GM18508 (cell line): ENCODE results near the gene CYP17A1.
"Not testable (repeated sequence)": the region's sequence is repeated elsewhere in the genome, so short reads cannot be mapped to it uniquely, and the experiment has no call there.

Source experiments
- ATAC-seq: cut with Tn5 transposase; IDR thresholded peaks from one replicate; pipeline ENCODE4 v1.9.1; 2021; ENCODE audit warnings: moderate number of reproducible peaks; ENCODE audit not compliant: insufficient read depth, unreplicated experiment

CYP17A1 gene

GRCh38 chr10:102837230-102837721 is at the start of gene CYP17A1:
Gene CYP17A1 (minus strand): TSS chr10:102837413. CDS start chr10:102837361, 52 bp downstream.
- ATAC-seq: no peak

GRCh38 chr10:102880256-102880655 is 43.0 kb upstream of the CYP17A1 start:
- ATAC-seq: no peak

- ATAC-seq: no peak
These were observed 41.4 kb upstream of the CYP17A1 start for GRCh38 chr10:102878629-102879028.

GRCh38 chr10:102876747-102877153 is 39.5 kb upstream of the CYP17A1 start:
- ATAC-seq: no peak

- ATAC-seq: no peak
These were observed 35.0 kb upstream of the CYP17A1 start for GRCh38 chr10:102872163-102872562.

GRCh38 chr10:102870221-102870620 is 33.0 kb upstream of the CYP17A1 start:
- ATAC-seq: no peak

GRCh38 chr10:102869258-102870198 is 32.3 kb upstream of the CYP17A1 start, which contains the start of gene AS3MT:
Gene AS3MT (plus strand): TSS chr10:102869470. CDS start chr10:102869593, 123 bp downstream.
- no peak for ATAC-seq

- no peak for ATAC-seq
These were observed 31.7 kb upstream of the CYP17A1 start for GRCh38 chr10:102868911-102869257.

- no peak for ATAC-seq
These were observed 28.4 kb upstream of the CYP17A1 start for GRCh38 chr10:102865620-102866019.

GRCh38 chr10:102863660-102864059 is 26.4 kb upstream of the CYP17A1 start:
- ATAC-seq: no peak

GRCh38 chr10:102859911-102860310 is 22.7 kb upstream of the CYP17A1 start:
- ATAC-seq: no peak

GRCh38 chr10:102856758-102857424 is 19.7 kb upstream of the CYP17A1 start:
- ATAC-seq: no peak

GRCh38 chr10:102855731-102856436 is 18.7 kb upstream of the CYP17A1 start:
- ATAC-seq: not testable (repeated sequence)

- ATAC-seq: not testable (repeated sequence)
These were observed 16.0 kb upstream of the CYP17A1 start for GRCh38 chr10:102853237-102853636.

- ATAC-seq: no peak
These were observed 12.9 kb upstream of the CYP17A1 start for GRCh38 chr10:102850025-102850518.

GRCh38 chr10:102845352-102845902 is 8.2 kb upstream of the CYP17A1 start:
- ATAC-seq: no peak

GRCh38 chr10:102844190-102844776 is 7.1 kb upstream of the CYP17A1 start:
- ATAC-seq: not testable (repeated sequence)

- ATAC-seq: not testable (repeated sequence)
These were observed 5.9 kb upstream of the CYP17A1 start for GRCh38 chr10:102843139-102843538.

- ATAC-seq: no peak
These were observed 4.7 kb upstream of the CYP17A1 start for GRCh38 chr10:102841827-102842345.
